Neuron (in vitro differentiated cells): ENCODE data around the gene SIRPB2.

Experiments used
- H2AFZ ChIP-seq: one replicate; pipeline ENCODE4 v1.6.1; 2013; ENCODE audit warnings: low read depth, mild to moderate bottlenecking, inconsistent platforms, low read length, moderate library complexity
- H3K27me3 ChIP-seq: one replicate; pipeline ENCODE4 v1.6.1; 2013; ENCODE audit warnings: low read length; ENCODE audit not compliant: insufficient read depth
- H3K36me3 ChIP-seq: one replicate; pipeline ENCODE4 v1.6.1; 2013; ENCODE audit warnings: low read length; ENCODE audit not compliant: insufficient read depth
- H3K4me1 ChIP-seq: one replicate; pipeline ENCODE4 v1.6.1; 2013; ENCODE audit warnings: low read length; ENCODE audit not compliant: insufficient read depth
- H3K4me3 ChIP-seq: 2 replicates; pipeline ENCODE4 v1.5.1; 2013; ENCODE audit warnings: mild to moderate bottlenecking, low read length, moderate library complexity
- H3K9me3 ChIP-seq: one replicate; pipeline ENCODE4 v1.6.1; 2013; ENCODE audit warnings: low read length

SIRPB2 gene

DNA sequence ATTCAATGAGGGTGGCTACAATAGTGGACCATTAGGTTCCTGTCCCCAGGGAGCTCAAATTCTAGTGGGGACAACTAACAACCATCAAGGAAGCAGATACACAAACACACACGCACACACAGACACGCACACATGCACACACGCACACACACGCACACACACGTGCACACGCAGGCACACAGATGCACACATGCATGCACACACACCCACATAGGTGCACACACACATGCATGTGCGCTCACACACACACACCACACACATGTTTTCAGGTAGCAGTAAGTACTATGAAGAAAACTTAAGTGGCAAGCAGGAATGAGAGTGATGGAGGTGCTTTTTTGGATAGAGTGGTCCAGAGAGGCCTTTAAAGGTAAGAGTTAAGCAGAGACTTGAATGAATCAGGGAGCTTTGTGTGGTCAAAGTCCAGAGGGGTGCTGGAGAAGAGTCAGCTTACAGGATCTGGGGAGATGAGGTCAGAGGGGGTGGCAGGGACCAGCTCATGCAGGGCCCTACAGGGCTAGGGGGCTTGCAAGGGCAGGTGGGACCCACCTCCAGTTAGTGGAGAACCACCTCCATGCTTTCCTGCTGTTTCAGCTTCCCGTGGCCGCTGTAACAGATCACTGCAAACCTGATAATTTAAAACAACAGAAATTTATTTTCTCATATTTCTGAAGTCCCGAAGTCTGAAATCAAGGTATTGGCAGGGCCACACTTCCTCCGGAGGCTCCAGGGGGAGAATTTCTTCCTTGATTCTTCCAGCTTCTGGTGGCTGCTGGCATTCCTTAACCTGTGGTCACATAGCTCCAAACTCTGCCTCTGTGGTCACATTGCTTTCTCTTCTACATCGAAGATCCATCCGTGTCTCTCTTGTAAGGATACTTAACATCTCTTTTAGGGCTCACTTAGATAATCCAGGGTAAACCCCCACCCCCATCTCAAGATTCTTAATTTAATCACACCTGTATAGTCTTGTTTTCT, 17.7 kb downstream of the SIRPB2 start:
- H3K4me1 ChIP-seq: no peaks in the 10 kb centered on the region
- no peak overlapping the region for H3K4me3 ChIP-seq
- H2AFZ ChIP-seq: no peak overlapping the region
- H3K27me3 ChIP-seq: peaks cover 5% of the 10 kb centered on the region
- no peaks in the 10 kb centered on the region for H3K36me3 ChIP-seq
- no peaks in the 10 kb centered on the region for H3K9me3 ChIP-seq

DNA sequence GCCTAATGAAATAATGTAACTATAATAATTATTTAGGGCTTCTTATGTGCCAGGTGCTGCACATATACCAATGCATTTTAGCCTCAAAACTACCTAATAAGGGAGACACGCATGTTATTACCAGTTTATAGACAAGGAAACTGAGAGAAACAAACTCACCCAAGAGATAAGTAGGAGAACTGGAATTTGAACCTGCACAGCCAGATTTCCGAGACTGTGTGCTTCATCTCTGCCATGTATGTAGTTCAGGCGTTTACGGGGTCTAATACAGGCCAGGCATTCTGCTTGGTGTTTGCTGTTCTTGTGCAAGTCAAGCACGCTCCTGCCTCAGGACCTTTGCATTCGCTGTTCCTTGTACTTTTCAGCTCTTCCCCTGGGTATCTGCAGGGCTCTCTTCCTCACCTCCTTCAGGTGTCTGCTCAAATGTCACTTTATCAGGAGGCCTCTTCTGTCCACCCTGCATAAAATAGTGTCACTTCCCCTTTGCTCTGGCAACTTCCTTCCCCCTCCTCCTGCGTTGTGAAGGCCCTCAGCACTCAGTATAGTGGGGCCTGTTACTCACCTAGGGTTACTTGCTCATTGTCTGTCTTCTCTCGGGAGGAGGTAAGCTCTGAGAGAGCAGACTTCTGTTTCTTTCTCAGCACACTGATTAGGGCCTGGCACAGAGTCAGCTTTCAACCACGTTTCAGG, 18.5 kb downstream of the SIRPB2 start:
- H3K4me3 ChIP-seq: no peak overlapping the region
- H3K9me3 ChIP-seq: no peaks in the 10 kb centered on the region
- H3K4me1 ChIP-seq: no peaks in the 10 kb centered on the region
- no peak overlapping the region for H2AFZ ChIP-seq
- H3K36me3 ChIP-seq: no peaks in the 10 kb centered on the region
- peaks cover 5% of the 10 kb centered on the region for H3K27me3 ChIP-seq

DNA sequence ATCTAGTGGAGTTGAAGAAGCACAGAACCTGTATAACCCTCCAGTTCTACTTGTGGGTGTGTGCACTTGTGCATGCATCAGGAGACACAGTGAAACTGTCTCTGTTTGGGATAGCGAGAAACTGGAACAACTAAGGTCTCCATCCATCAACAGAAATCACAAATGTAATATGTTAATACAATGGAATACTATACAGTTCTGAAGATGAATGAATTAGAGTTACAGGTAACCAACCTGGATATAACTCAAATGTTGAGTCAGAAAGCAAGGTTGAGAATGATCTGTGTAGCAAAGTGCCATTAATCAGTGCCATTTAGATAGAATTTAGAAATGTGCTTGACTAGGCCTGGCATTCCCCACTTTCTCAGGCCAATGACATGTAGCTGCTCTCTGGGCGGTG, 20.0 kb downstream of the SIRPB2 start:
- Histone ChIP-seq H3K36me3 (no peaks in the 10 kb centered on the region), H2AFZ (no peak overlapping the region), H3K4me1 (peaks cover 5% of the 10 kb centered on the region), H3K9me3 (no peaks in the 10 kb centered on the region), H3K4me3 (no peak overlapping the region), H3K27me3 (no peaks in the 10 kb centered on the region)

DNA sequence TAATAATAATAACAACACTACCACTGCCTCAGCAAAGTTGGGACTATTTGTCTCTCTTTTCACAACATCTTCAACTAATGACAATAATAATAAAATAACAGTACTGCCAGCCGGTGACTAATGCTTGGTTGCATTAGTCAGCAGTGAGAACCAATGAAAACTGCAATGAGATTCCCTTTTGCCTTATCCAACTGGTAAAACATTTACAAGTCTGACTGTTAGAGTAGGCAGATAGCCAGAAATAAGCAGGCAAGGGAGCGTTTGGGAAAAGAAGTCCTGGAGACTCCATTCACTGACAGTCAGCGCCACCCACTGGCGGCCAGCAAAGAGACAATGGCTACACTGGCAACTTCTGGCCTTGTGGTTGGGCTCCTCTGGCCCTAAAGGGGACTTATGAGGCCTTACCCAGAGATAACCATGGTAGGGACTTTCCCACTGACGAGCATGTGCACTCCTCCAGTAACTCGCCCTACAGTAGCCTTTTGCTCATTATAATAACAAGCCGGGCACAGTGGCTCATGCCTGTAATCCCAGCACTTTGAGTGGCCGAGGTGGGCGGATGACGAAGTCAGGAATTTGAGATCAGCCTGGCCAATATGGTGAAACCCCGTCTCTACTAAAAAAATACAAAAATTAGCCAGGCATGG, 21.2 kb downstream of the SIRPB2 start:
- Histone ChIP-seq H3K9me3 (no peaks in the 10 kb centered on the region), H2AFZ (no peak overlapping the region), H3K27me3 (no peaks in the 10 kb centered on the region), H3K4me1 (peaks cover 15% of the 10 kb centered on the region), H3K4me3 (no peak overlapping the region), H3K36me3 (no peaks in the 10 kb centered on the region)

DNA sequence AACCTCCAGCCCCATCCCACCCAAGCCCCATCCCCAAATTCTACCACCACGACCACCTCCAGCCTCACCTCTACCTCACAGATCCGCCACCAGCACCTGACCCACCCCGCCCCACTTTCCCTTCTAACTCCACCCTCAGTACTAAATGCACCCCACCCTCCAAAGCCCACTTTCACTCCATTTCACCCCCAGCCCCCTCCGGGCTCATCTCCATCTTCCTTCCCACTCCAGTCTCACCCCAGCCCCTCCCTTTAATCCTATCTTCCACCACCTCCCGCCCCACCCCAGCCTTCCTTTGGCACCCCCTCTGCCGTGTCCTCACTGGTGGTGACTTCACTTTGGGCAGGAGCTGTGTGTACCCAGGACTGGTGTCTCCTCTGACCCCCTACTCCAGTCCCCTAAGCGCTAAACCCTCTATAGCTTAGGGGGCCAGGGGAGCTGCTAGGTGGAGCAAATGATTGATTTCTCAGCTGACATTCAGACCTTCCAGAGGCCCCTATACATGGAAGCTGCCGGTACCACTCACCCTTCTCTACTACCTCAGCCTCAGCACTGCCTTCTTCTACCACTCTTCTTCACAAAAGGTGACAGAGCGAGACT, 21.8 kb downstream of the SIRPB2 start:
- Histone ChIP-seq H3K36me3 (peaks cover under 1% of the 10 kb centered on the region), H3K4me1 (peaks cover 18% of the 10 kb centered on the region), H3K4me3 (no peak overlapping the region), H3K9me3 (no peaks in the 10 kb centered on the region), H2AFZ (no peak overlapping the region), H3K27me3 (no peaks in the 10 kb centered on the region)

DNA sequence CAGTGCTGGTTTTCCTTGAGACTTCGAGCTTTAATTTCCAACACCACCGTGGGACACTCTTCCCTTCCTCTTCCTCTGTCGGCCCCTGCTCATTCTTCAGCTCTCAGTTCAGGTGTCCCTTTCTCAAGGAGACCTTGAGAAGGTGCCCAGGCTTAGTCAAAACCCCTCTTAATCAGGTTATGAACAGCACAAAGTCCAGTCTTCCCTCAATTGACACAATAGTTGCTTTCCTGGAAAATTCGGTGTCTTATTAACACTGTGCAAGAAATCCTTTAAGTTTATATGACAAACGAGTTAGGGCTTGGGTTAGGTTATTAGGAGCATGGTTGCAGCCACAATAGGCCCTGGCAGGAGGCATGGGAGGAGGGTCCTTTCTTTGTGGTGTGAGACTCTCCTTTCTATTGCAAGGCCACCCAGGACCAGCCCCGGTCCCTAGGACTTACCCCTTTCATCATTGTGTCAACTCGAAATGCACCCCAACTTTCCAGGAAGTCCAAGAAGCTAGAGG, 23.0 kb downstream of the SIRPB2 start:
- no peaks in the 10 kb centered on the region for H3K27me3 ChIP-seq
- no peaks in the 10 kb centered on the region for H3K9me3 ChIP-seq
- H2AFZ ChIP-seq: no peak overlapping the region
- H3K36me3 ChIP-seq: peaks cover 12% of the 10 kb centered on the region
- H3K4me1 ChIP-seq: peaks cover 18% of the 10 kb centered on the region
- H3K4me3 ChIP-seq: no peak overlapping the region

DNA sequence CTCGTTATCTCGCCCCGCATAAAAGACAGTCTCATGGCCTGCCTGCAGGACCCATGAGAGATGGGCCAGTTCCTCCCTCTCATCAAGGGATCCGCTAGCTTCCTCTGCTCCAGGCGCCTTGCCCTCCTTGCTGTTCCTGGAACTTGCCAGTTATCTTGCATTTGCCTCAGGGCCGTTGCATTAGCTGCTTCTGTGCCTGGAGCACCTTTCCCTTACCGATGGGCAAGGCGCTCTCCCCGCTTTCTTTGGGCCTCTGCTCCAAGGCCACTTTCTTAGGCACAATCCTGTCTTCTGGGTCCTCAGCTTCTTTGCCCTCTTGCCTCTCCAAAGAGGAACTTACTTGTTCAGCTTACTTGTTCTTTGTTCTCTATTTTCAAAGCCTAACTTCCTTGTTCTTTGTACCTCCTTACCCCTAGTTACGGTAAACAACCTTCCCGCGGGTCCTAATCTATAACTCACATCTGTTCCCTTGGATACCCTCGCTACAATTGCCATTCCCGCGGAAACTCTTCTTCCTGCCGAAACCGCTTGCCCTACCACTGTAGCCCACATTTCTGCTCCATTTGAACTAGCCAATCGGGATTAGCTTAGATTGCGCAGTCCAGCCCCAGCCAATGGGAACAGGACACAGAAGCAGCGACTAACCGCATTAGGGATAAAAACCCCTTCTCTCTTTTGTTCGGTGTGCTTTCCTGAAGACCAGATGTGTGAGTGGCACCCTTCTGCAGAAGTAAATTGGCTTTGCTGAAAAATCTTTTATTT, 23.7 kb downstream of the SIRPB2 start:
- H3K27me3 ChIP-seq: no peaks in the 10 kb centered on the region
- H3K4me1 ChIP-seq: peaks cover 18% of the 10 kb centered on the region
- H3K9me3 ChIP-seq: no peaks in the 10 kb centered on the region
- peak overlapping the region; percentile 48 for H2AFZ ChIP-seq
- H3K4me3 ChIP-seq: peak overlapping the region; percentile 36
- H3K36me3 ChIP-seq: peaks cover 18% of the 10 kb centered on the region

DNA sequence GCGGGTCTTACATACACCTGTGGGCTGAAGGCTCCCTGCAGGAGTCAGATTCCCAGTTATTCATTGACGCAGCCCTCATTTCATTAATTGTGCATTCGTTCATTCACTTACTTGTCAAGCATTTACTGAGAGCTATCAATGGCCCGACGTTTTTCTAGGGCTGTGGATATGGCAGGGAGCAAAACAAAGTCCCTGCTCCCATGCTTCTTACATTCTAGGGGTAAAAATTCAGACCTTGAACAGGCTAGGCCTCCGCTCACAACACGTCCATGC, 24.2 kb downstream of the SIRPB2 start:
- Histone ChIP-seq H3K4me3 (peak overlapping the region; percentile 36), H2AFZ (peak overlapping the region; percentile 48), H3K36me3 (peaks cover 18% of the 10 kb centered on the region), H3K27me3 (no peaks in the 10 kb centered on the region), H3K4me1 (peaks cover 18% of the 10 kb centered on the region), H3K9me3 (no peaks in the 10 kb centered on the region)

DNA sequence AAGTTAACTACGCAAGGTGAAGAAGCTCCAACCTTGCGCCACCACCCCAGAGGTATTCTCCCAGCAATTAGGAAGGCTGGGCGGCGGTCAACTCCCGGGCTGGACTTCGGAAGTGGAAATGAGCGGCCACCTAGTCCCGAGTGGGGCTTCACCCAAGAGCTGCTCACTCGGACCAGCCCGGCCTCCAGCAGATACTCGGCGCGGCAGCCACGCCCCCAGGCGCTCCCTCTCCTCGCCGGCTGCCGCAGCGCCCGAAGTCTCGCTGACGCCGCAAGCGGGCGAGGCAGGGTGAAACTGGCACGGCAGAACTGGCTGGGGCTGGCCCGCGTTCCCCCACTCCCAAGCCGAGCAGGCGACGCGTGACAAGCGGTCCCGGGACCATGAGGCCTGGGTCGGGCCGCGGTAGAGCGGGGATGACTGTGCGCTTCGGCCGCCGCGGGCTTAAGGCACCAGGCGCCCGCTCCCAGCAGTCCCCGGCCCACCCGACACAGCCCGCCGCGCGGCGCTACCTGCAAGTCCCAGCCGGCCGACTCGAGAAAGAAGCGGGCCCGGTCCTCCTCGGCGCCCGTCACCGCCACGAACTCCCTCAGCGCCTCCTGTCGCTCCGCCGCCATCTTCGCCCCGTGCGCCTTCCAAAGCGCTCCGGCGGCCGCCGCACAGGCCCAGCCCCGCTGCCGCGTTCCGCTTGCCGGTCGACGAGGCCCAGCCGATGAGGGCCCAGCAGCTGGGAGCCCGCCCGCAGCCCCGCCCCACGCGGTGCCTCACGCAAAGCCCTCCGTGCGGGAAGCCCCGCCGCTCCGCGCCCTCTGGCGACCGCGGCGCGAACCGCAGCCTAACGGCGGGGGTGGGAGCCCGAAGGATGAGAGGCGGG, 24.8 kb downstream of the SIRPB2 start, which contains the start of gene NSFL1C:
Gene NSFL1C, minus strand, starts transcription at position 639 of the 871 bp plus-strand sequence. Its CDS starts 25 bp downstream, at position 614.
- Histone ChIP-seq H3K4me1 (peaks cover 18% of the 10 kb centered on the region), H3K9me3 (no peaks in the 10 kb centered on the region), H2AFZ (peak within 1 kb of the TSS; percentile 90), H3K27me3 (no peaks in the 10 kb centered on the region), H3K36me3 (peaks cover 18% of the 10 kb centered on the region), H3K4me3 (peak within 1 kb of the TSS; percentile 86)

DNA sequence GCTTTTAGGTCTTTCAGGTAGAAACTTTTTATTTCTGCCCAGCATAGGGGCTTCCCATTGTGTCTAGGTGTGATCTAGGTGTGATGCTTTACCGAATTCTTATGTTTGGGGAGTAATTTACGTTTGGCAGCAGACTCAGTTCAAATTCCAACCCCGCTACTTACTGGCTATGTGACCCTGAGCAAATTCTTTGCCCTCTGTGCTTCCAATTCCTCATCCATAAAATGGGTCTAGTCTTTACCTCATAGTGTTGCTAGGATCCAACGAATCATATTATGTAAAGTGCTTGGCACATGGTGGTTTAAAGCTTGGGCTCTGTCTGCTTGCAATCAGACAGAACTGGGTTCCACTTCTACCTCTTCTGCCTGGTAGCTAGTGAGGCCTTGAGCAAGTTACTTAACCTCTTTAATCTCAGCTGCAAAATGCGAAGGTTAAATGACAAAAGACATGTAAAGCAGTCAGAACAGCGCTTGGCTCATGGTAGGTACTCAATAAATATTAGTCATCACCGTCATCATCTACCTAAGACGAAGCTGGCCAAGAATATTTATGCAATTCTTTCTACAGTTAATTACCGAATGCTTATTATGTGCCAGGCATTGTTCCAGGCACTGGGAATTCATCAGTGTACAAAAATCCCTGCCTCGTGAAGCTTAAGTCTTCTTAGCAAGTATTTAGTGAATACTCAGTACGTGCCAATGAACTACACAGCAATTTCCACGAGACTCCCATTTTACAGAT, 25.6 kb downstream of the SIRPB2 start:
- H2AFZ ChIP-seq: peak overlapping the region; percentile 90
- peak overlapping the region; percentile 86 for H3K4me3 ChIP-seq

DNA sequence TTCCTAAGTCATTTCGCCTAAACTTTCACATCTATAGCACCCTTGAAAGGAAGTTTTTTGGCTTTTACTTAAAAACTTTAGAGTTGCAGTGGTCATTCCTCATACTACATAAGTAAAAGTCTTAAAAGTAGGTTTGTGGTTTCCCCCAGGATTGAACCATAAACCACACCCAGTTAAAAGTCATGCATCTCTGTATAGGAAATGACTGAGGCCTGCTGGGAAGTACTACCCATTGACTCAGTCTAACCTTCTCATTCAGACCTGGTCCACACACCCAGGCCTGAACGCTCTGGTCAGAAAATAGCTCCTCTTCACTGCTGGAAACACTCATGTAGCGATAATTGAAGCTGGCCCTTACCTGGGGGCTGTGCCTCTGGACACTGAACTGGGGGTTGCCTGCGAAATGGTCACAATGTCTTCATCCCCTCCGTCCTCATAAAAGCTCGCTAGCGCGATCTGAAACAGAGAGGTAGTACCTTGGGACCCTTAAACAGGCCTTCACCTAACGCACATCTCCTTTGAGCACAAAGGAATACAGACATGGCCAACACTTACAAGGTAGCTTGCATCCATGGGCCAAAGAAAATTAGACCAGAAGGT, 27.1 kb downstream of the SIRPB2 start:
- Histone ChIP-seq H2AFZ (no peak overlapping the region), H3K4me3 (no peak overlapping the region), H3K9me3 (no peaks in the 10 kb centered on the region), H3K4me1 (peaks cover 18% of the 10 kb centered on the region), H3K36me3 (peaks cover 35% of the 10 kb centered on the region), H3K27me3 (no peaks in the 10 kb centered on the region)

More for the DNA sequence above, 25.6 kb downstream of the SIRPB2 start:
- H3K9me3 ChIP-seq: no peaks in the 10 kb centered on the region
- no peaks in the 10 kb centered on the region for H3K27me3 ChIP-seq
- H3K4me1 ChIP-seq: peaks cover 18% of the 10 kb centered on the region
- peaks cover 24% of the 10 kb centered on the region for H3K36me3 ChIP-seq
